ENCODE results near the gene CKS1B. TPM values are rescaled to one million over a fixed set of nuclear protein-coding genes. Genes with fewer than 3 reads are reported as not detected.

The CKS1B gene
- total RNA-seq, 1 donor from 2014 or later = 158 TPM

DNA sequence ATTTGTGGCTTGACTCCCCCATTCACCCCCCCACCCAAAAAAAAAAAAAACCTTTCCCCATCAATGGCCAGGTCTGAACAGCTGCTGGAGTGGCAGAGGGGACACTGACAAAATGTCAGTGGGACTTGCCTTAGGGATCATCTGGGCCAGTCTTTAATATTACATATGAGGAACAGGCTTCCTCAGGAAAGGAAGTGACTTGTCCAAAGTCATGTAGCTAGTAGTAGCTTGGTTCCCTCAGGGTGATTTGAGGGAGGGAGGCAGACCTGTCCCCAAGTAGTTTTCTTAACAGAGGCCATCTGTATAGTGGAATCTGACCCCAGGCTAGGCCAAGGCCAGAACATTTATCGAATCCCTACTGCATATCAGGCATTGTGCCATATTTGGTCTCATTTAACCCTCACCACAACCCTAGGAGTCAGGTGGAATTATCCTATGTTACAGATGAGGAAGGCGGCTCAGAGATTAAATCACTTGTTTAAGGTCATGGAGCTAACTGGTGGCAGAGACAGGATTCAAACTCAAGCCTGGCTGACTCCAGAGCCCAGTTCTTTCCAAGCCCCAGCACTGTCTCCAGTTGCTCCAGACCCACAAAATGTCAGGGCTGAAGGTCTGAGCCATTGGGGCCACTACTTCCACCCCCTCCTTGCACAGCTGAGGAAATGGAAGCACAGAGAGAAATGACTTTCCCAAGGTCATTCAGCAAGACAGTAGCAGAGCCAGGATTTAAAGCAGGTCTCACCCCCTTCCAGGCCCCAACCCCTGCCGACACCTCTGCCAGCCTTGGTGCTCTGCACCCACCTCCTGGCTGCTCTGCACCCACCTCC is 38.5 kb downstream of the CKS1B start:
- Mint-ChIP-seq H3K9me3 (no peaks in the 10 kb centered on the region), H3K27me3 (ENCODE audit: insufficient read depth) (no peaks in the 10 kb centered on the region), H3K27ac (peak overlapping the region; percentile 90), H3K4me3 (peak overlapping the region; percentile 85), H3K4me1 (ENCODE audit: low read depth) (peaks cover 59% of the 10 kb centered on the region), H3K36me3 (ENCODE audit: low read depth) (peaks cover 59% of the 10 kb centered on the region)
- no peak for DNase-seq (ENCODE audit: low spot score)
- intact Hi-C loops (cut with micrococcal nuclease) = loop anchor here (1.0 kb wide), 1 partner anchor 11 kb away; the partner anchor contains the start of gene ZBTB7B

DNA sequence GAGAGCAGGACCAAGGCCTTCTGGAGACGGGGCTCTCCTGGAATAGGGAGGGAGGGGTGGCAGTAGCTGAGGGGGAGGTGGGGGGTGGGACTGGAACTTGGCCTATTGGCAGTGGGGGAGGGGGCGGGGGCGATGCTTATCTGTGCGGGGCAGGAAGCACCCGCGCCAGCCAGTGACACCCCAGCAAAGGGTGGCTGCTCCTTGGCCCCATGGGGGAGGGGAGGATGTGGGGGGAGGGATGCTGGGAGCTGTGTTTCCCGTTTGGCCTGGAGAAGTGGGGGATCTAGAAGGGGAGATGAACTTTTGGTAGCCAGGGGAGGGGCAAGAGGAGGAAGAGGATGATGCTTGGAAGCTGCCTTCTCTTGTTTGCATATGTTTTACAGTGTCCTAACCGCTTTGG is 39.2 kb downstream of the CKS1B start:
- H3K27me3 Mint-ChIP-seq (ENCODE audit: insufficient read depth) = no peaks in the 10 kb centered on the region
- peak overlapping the region; percentile 85 for H3K4me3 Mint-ChIP-seq
- DNase-seq (ENCODE audit: low spot score) = no peak
- intact Hi-C loops (cut with micrococcal nuclease) = no loop called here
- peaks cover 55% of the 10 kb centered on the region for H3K4me1 Mint-ChIP-seq (ENCODE audit: low read depth)
- peak overlapping the region; percentile 90 for H3K27ac Mint-ChIP-seq
- no peaks in the 10 kb centered on the region for H3K9me3 Mint-ChIP-seq
- peaks cover 58% of the 10 kb centered on the region for H3K36me3 Mint-ChIP-seq (ENCODE audit: low read depth)

DNA sequence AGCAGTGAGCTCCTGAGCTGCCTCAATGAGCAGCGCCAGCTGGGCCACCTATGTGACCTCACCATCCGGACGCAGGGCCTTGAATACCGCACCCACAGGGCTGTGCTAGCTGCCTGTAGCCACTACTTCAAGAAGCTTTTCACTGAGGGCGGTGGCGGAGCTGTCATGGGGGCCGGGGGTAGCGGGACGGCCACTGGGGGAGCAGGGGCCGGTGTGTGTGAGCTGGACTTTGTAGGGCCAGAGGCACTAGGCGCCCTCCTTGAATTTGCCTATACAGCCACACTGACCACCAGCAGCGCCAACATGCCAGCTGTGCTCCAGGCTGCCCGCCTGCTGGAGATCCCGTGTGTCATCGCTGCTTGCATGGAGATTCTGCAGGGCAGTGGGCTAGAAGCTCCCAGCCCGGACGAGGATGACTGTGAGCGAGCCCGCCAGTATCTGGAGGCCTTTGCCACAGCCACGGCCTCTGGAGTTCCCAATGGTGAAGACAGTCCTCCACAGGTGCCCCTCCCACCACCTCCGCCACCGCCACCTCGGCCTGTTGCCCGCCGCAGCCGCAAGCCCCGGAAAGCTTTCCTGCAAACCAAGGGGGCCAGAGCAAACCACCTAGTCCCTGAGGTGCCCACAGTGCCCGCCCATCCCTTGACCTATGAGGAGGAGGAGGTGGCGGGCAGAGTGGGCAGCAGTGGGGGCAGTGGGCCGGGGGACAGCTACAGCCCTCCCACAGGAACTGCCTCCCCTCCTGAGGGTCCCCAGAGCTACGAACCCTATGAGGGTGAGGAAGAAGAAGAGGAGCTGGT is 40.4 kb downstream of the CKS1B start:
- no peak overlapping the region for H3K27ac Mint-ChIP-seq
- H3K27me3 Mint-ChIP-seq (ENCODE audit: insufficient read depth) = no peaks in the 10 kb centered on the region
- DNase-seq (ENCODE audit: low spot score) = no peak
- H3K4me3 Mint-ChIP-seq = peak overlapping the region; percentile 2
- intact Hi-C loops (cut with micrococcal nuclease) = no loop called here
- H3K4me1 Mint-ChIP-seq (ENCODE audit: low read depth) = peaks cover 62% of the 10 kb centered on the region
- H3K36me3 Mint-ChIP-seq (ENCODE audit: low read depth) = peaks cover 62% of the 10 kb centered on the region
- no peaks in the 10 kb centered on the region for H3K9me3 Mint-ChIP-seq

DNA sequence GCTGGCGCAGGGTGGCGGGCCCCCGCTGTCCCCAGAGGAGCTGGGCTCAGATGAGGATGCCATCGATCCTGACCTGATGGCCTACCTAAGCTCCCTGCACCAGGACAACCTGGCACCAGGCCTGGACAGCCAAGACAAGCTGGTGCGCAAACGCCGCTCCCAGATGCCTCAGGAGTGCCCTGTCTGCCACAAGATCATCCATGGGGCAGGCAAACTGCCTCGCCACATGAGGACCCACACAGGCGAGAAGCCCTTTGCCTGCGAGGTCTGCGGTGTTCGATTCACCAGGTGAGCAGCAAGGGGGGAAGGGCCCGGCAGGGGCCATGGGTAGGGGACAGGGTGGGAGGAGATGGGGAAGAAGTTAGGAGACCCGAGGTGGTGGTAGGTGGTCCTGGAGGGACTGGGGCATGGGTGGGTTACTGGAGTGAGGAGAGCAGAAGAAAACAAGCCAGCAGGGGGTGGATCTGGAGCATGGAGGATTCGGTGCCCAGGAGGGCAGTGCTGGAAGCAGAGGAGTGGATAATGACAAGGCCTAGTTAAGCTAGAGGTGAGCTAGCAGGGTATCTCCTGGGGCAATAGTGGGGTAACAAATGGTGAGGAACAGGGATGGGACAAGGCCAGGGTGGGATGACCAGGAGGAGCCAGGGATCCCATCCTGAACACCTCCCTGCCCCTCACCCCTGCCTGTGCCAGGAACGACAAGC is 41.2 kb downstream of the CKS1B start:
- Mint-ChIP-seq H3K4me1 (ENCODE audit: low read depth) (peaks cover 64% of the 10 kb centered on the region), H3K4me3 (peak overlapping the region; percentile 69), H3K9me3 (no peaks in the 10 kb centered on the region), H3K27ac (peak overlapping the region; percentile 42), H3K27me3 (ENCODE audit: insufficient read depth) (no peaks in the 10 kb centered on the region), H3K36me3 (ENCODE audit: low read depth) (peaks cover 59% of the 10 kb centered on the region)
- intact Hi-C loops (cut with micrococcal nuclease) = no loop called here
- DNase-seq (ENCODE audit: low spot score) = no peak

DNA sequence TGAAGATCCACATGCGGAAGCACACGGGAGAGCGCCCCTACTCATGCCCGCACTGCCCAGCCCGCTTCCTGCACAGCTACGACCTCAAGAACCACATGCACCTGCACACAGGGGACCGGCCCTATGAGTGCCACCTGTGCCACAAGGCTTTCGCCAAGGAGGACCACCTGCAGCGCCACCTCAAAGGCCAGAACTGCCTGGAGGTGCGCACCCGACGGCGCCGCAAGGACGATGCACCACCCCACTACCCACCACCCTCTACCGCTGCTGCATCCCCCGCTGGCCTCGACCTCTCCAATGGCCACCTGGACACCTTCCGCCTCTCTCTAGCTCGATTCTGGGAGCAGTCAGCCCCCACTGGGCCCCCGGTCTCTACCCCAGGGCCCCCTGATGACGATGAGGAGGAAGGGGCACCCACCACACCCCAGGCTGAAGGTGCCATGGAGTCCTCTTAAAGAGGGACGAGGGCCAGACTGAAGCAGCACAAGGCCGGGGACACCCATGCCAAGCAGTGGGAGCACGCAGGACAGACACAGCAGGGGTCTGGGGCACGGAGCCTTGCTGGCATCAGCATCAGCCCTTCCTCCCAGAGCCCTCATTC is 41.9 kb downstream of the CKS1B start:
- intact Hi-C loops (cut with micrococcal nuclease) = no loop called here
- Mint-ChIP-seq H3K4me1 (ENCODE audit: low read depth) (peaks cover 60% of the 10 kb centered on the region), H3K9me3 (no peaks in the 10 kb centered on the region), H3K27ac (peak overlapping the region; percentile 42), H3K4me3 (peak overlapping the region; percentile 69), H3K36me3 (ENCODE audit: low read depth) (peaks cover 56% of the 10 kb centered on the region), H3K27me3 (ENCODE audit: insufficient read depth) (no peaks in the 10 kb centered on the region)
- no peak for DNase-seq (ENCODE audit: low spot score)

DNA sequence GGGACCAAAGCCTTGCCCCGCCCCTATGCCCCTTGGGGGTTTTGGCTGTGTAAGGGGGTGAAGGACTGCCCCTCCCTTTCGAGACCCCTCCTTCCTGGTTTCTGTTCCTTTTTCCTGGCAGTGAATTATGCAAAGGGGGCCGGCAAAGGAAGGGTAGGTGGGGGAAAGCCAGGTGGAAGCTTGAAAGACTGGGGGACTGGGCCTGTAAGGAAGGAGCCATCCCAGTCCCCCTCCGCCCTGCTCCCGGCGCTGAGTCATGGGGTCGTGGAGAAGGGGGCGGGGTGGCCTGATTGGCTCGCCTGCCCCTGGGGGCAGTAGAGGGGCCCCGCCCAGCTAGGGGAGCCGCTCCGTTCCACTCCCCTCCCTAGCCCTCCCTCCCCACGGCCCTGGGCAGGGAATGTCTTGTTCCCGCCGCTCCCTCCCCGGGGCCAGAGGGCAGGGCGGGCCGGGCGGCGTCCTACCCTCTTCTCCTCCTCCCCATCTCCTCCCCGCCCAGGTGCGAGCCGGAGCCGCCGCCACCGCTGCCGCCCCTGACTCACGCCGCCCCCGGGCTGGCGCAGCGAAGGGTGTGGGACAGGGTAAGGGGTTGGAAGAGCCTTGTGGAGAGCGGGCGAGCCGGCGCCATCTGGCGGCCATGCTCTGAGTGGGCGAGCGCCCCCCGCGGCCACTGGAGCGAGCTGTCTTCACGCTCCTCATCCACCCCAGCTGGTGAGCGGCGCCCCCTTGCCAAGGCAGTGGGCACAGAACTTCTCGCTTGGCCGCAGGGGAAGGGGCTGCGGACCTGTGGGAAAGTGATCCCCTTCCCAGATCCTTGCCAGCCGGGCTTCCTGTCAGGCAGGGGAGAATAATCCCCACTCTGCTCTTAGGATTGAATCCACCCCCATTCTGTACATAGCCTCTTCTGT is 42.8 kb downstream of the CKS1B start:
- intact Hi-C loops (cut with micrococcal nuclease) = loop anchor here (1.0 kb wide), 7 partner anchors 9 to 55 kb away; partner anchors contain the start of genes CKS1B, EFNA4, FLAD1 and ZBTB7B
- peaks cover 52% of the 10 kb centered on the region for H3K36me3 Mint-ChIP-seq (ENCODE audit: low read depth)
- H3K27me3 Mint-ChIP-seq (ENCODE audit: insufficient read depth) = no peaks in the 10 kb centered on the region
- DNase-seq (ENCODE audit: low spot score) = peak; percentile 81
- H3K4me3 Mint-ChIP-seq = peak overlapping the region; percentile 69
- H3K4me1 Mint-ChIP-seq (ENCODE audit: low read depth) = peaks cover 54% of the 10 kb centered on the region
- H3K27ac Mint-ChIP-seq = peak overlapping the region; percentile 7
- H3K9me3 Mint-ChIP-seq = no peaks in the 10 kb centered on the region

DNA sequence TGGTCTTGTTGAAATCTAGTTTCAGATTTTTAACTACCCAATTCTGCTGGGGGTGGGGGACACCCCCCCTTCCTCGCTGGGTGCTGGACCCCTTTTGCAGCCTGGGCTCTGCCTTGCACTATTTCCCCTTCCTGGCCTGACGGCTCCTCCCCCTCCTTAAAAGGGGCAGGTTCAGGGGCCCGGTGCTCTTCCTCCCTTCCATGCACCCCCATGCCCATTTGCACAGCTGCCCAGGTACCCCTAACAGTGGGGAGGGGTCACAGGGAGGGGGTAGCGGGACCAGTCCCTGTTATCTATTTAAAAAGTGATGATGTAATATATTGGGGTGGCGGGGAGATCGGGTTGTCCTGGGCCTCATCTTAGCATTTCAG is 43.5 kb downstream of the CKS1B start:
- Mint-ChIP-seq H3K27ac (peak overlapping the region; percentile 70), H3K9me3 (no peaks in the 10 kb centered on the region), H3K36me3 (ENCODE audit: low read depth) (peaks cover 45% of the 10 kb centered on the region), H3K4me3 (peak overlapping the region; percentile 26), H3K4me1 (ENCODE audit: low read depth) (peaks cover 48% of the 10 kb centered on the region), H3K27me3 (ENCODE audit: insufficient read depth) (no peaks in the 10 kb centered on the region)
- no peak for DNase-seq (ENCODE audit: low spot score)
- intact Hi-C loops (cut with micrococcal nuclease) = loop anchor here (1.0 kb wide), 7 partner anchors 10 to 56 kb away; partner anchors contain the start of genes CKS1B, EFNA4, FLAD1 and ZBTB7B

DNA sequence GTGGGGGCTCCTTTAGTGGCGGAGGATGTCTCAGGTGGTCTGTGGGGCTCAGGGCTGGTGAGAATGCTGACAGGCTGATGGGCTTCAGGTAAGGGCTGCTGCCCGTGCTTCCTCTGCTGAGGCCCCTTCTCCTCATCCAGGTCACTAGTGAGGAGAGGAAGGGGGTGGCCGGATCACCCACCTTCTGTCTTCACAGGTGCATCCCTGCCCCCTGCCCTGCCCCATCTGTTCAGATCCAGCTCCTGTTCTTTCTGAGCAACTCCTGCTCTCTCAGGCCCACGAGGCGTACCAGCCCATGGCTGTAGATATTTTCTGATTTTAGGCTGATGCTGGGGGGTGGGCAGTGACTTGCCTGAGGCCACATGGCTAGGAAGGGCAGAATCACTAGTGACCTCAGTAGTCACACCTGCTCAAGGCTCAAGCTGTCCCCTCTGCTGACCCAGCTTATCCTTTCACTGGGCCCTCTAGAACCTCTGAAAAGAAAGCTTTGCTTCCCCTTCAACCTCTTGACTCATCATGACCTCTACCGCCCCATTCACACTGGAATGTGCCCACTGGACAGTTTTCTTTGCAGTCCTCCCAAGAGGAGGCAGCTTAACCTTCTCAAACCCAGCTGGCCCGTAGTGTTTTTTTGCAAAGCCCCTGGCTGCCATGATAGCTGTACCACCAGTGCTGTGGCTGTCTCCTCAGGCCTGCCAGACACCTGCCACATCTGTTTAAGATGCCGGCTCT is 44.3 kb downstream of the CKS1B start:
- H3K27me3 Mint-ChIP-seq (ENCODE audit: insufficient read depth) = no peaks in the 10 kb centered on the region
- H3K9me3 Mint-ChIP-seq = no peaks in the 10 kb centered on the region
- no peak for DNase-seq (ENCODE audit: low spot score)
- peak overlapping the region; percentile 14 for H3K27ac Mint-ChIP-seq
- H3K4me3 Mint-ChIP-seq = no peak overlapping the region
- H3K36me3 Mint-ChIP-seq (ENCODE audit: low read depth) = peaks cover 39% of the 10 kb centered on the region
- intact Hi-C loops (cut with micrococcal nuclease) = no loop called here
- peaks cover 39% of the 10 kb centered on the region for H3K4me1 Mint-ChIP-seq (ENCODE audit: low read depth)

DNA sequence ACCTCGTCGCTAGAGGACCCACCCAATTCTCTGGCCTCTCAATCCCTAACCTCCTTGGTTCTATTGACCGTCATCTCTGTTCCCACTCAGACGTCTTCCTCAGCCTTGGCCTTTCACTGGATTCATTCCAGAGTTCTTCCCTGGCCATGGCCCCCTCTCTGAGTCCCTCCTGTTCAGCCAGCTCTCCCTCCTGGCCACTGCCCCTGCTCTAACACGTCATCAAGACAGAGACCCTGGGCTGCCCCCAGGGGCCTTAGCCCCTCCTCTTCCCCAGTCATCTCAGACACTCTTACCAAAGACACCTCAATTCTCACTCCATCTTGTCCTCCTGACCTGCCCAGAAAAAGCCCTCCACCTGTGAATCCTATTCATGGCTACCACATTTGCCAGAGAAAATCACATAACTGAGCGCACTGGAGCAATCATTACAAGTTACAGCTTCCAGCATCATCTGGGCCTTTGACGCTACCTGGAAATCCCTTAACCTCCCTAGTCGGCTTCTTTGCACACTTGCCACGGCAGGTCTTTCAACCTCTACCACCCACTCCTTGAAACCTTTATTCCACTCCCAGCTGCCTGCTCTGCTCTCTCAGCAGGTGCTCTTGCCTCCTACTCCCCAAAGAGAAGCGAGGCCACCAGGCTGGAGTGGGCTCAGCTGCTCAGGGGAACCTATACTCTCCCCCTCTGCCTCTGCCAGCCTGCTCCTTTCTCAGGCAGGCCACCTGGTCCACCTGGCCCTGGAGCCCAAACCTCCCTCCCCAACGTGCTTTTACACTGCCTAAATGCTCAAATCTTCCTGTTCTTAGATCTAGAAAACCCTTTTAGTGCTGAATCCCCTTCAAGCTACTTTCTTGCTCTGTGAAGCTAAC is 45.1 kb downstream of the CKS1B start:
- Mint-ChIP-seq H3K4me3 (no peak overlapping the region), H3K36me3 (ENCODE audit: low read depth) (peaks cover 33% of the 10 kb centered on the region), H3K9me3 (no peaks in the 10 kb centered on the region), H3K27me3 (ENCODE audit: insufficient read depth) (no peaks in the 10 kb centered on the region), H3K4me1 (ENCODE audit: low read depth) (peaks cover 32% of the 10 kb centered on the region), H3K27ac (peak overlapping the region; percentile 14)
- DNase-seq (ENCODE audit: low spot score) = no peak
- intact Hi-C loops (cut with micrococcal nuclease) = no loop called here

DNA sequence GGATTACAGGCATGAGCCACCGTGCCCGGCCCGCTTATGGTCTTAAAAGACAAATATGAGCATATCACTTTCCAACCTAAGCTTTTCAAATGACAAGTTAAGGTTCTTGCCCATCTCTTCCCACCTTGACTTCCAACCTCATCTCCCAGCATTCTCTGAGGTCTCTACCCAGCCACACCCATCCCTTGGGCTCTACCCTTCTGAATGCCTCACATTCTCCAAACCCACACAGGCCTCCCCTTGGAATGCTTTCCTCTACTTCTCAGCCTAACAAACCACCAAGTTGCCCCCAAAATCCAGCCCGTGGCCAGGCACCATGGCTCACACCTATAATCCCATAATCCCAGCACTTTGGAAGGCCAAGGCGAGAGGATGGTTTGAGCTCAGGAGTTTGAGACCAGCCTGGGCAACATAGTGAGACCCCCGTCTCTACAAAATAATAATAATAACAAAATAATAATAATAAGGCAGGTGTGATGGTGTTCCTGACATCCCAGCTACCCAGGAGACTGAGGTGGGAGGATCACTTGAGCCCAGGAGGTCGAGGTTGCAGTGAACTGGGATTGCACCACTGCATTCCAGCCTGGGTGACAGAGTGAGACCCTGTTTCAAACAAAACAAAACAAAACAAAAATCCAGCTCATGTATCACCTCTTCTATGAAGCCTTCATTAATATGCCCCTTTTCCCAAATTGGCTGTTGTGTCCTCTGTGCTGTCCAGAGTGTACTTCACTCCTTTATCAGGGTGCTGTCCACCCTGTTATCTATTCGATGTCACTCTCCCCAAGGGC is 47.9 kb downstream of the CKS1B start:
- Mint-ChIP-seq H3K36me3 (ENCODE audit: low read depth) (peaks cover 18% of the 10 kb centered on the region), H3K4me1 (ENCODE audit: low read depth) (peaks cover 16% of the 10 kb centered on the region), H3K27ac (no peak overlapping the region), H3K9me3 (no peaks in the 10 kb centered on the region), H3K4me3 (no peak overlapping the region), H3K27me3 (ENCODE audit: insufficient read depth) (peaks cover 7% of the 10 kb centered on the region)
- intact Hi-C loops (cut with micrococcal nuclease) = no loop called here
- no peak for DNase-seq (ENCODE audit: low spot score)

All from activated T-helper 1 cell treated with anti-CD3 and anti-CD28 coated beads, Interleukin-12 subunit alpha, Interleukin-12 subunit beta, Interleukin-2, Interleukin-4 antibody, amounts not matched to agents 30 ng/mL and 10 ng/mL and 1 ng/mL, durations not matched to agents 14 hours and 24 hours and 36 hours (primary cell).